CD4-positive, CD25-positive, alpha-beta regulatory T cell (primary cell): Measurements from ENCODE around the gene MLC1. TPM values are rescaled to one million over a fixed set of nuclear protein-coding genes. Genes with fewer than 3 reads are reported as not detected.

Source experiments
- ATAC-seq, 2 donors: fragments of 150-1000 bp; cut with Tn5 transposase; one replicate each; pipeline ENCODE4 v1.10.0; 2021; ENCODE audit warnings: low read depth in 2 of 2, moderate number of reproducible peaks in 2 of 2, moderate library complexity in 1 of 2
- DNase-seq, 3 donors: peaks; one replicate each; pipeline versions ENCODE4 v3.0.0 to v3.0.0-alpha.2; 2012 to 2022; ENCODE audit warnings: mixed read lengths in 1 of 3
- H3K27ac ChIP-seq: one replicate; pipeline ENCODE4 v1.7.0; 2013; ENCODE audit warnings: mild to moderate bottlenecking, low read length; ENCODE audit not compliant: insufficient read depth, poor library complexity, severe bottlenecking
- H3K27me3 ChIP-seq: one replicate; pipeline ENCODE4 v1.7.0; 2013; ENCODE audit warnings: low read length; ENCODE audit not compliant: control insufficient read depth, insufficient read depth
- H3K36me3 ChIP-seq: one replicate; pipeline ENCODE4 v1.7.0; 2013; ENCODE audit warnings: mild to moderate bottlenecking, low read length, moderate library complexity; ENCODE audit not compliant: control insufficient read depth, insufficient read depth
- H3K4me1 ChIP-seq: 2 replicates; pipeline ENCODE4 v1.7.0; 2013; ENCODE audit warnings: mild to moderate bottlenecking, low read length; ENCODE audit not compliant: insufficient read depth, control insufficient read depth, poor library complexity, severe bottlenecking
- H3K4me3 ChIP-seq: one replicate; pipeline ENCODE4 v1.7.0; 2013; ENCODE audit warnings: low read depth, mild to moderate bottlenecking, low read length, moderate library complexity
- H3K9me3 ChIP-seq, 2 experiments: 1 replicate in 1 of 2; 2 replicates in 1 of 2; pipeline ENCODE4 v1.7.0; 2013; ENCODE audit warnings: low read length in 2 of 2, mild to moderate bottlenecking in 1 of 2, moderate library complexity in 1 of 2; ENCODE audit not compliant: control insufficient read depth in 2 of 2
- H3K27ac Mint-ChIP-seq, 3 donors: one replicate each; pipeline ENCODE4 v1.8.0; 2020 to 2022; ENCODE audit warnings: mild to moderate bottlenecking in 3 of 3, mixed read lengths in 3 of 3, moderate library complexity in 2 of 3
- H3K27me3 Mint-ChIP-seq: one replicate; pipeline ENCODE4 v1.8.0; 2022; ENCODE audit warnings: mild to moderate bottlenecking, mixed read lengths
- H3K36me3 Mint-ChIP-seq: one replicate; pipeline ENCODE4 v1.8.0; 2020; ENCODE audit warnings: mixed read lengths
- H3K4me1 Mint-ChIP-seq, 4 donors: one replicate each; pipeline ENCODE4 v1.8.0; 2020 to 2022; ENCODE audit warnings: mixed read lengths in 4 of 4, mild to moderate bottlenecking in 1 of 4
- H3K4me3 Mint-ChIP-seq, 4 donors: one replicate each; pipeline ENCODE4 v1.8.0; 2020 to 2022; ENCODE audit warnings: mild to moderate bottlenecking in 4 of 4, mixed read lengths in 4 of 4, moderate library complexity in 3 of 4
- H3K9me3 Mint-ChIP-seq, 7 donors: one replicate each; pipeline ENCODE4 v1.8.0; 2020 to 2022; ENCODE audit warnings: mixed read lengths in 7 of 7, mild to moderate bottlenecking in 3 of 7, moderate library complexity in 2 of 7
- polyA plus RNA-seq, 4 donors: library from polyadenylated mRNA; unstranded; fragments of 300-500 nt; fragmentation: Illumina TruSeq; gene quantifications; one replicate each; pipeline ENCODE4 v1.2.3, GENCODE V29; 2021
- total RNA-seq: library from RNA; stranded (reverse); gene quantifications from one replicate; pipeline ENCODE4 v1.2.3, GENCODE V29; 2022

MLC1 gene
- total and polyA plus RNA-seq, 5 donors from 2014 or later: 0.20 to 1.1 (median 0.57) TPM; not detected in 1

DNA sequence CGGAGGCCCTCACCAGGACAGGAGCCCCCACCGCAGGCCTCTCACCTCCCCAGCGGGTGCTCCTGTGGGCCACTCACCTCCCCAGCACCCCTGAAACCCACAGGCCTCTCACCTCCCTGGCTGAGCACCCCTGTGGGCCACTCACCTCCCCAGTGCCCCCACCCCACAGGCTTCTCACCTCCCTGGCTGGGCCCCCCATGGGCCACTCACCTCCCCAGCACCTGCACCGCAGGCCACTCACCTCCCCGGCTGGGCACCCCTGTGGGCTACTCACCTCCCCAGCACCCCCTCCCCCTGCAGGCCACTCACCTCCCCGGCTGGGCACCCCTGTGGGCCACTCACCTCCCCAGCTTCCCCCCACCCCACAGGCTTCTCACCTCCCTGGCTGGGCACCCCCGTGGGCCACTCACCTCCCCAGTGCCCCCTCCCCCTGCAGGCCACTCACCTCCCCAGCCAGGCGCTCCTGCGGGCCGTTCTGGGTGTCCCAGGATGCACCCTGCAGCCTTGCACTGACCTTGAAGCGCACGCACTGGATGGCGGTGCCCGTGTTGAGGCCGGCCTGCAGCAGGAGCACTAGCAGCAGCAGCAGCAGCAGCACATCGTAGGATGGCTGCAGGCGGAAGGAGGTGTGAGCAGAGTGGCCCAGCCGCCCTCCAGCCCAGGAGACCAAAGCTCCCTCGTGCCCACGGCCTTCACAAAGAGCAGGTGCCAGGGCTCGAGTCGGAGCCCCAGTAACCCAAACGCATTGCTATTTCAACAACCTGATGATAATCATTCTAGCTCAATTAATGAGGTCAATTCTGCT lies 21.4 kb downstream of the MLC1 start:
- ATAC-seq (no peak), DNase-seq (no peak)
- no peak overlapping the region for H3K4me3 ChIP-seq

GRCh38 chr22:50062509-50063135 lies 22.6 kb downstream of the MLC1 start:
- no peaks in the 10 kb centered on the region for H3K36me3 Mint-ChIP-seq

More for the DNA sequence above, 21.4 kb downstream of the MLC1 start:
- H3K4me1 ChIP-seq: no peaks in the 10 kb centered on the region
- H3K27me3 ChIP-seq: no peaks in the 10 kb centered on the region
- Mint-ChIP-seq H3K9me3 (no peaks in the 10 kb centered on the region), H3K4me3 (no peak overlapping the region), H3K4me1 (no peaks in the 10 kb centered on the region), H3K27me3 (peaks cover 14% of the 10 kb centered on the region), H3K36me3 (no peaks in the 10 kb centered on the region), H3K27ac (no peak overlapping the region)
- H3K36me3 ChIP-seq: no peaks in the 10 kb centered on the region
- H3K9me3 ChIP-seq: no peaks in the 10 kb centered on the region
- no peak overlapping the region for H3K27ac ChIP-seq

GRCh38 chr22:50061824-50062355 lies 23.3 kb downstream of the MLC1 start:
- H3K4me1 ChIP-seq: no peaks in the 10 kb centered on the region
- ATAC-seq (no peak), DNase-seq (no peak)
- H3K9me3 ChIP-seq: no peaks in the 10 kb centered on the region
- Mint-ChIP-seq H3K27ac (no peak overlapping the region), H3K36me3 (no peaks in the 10 kb centered on the region), H3K27me3 (peaks cover 14% of the 10 kb centered on the region), H3K9me3 (no peaks in the 10 kb centered on the region), H3K4me3 (no peak overlapping the region), H3K4me1 (peaks cover 0 to 2% (median 0%) of the 10 kb centered on the region in 4 donors)
- no peak overlapping the region for H3K27ac ChIP-seq
- H3K36me3 ChIP-seq: no peaks in the 10 kb centered on the region
- no peak overlapping the region for H3K4me3 ChIP-seq
- no peaks in the 10 kb centered on the region for H3K27me3 ChIP-seq

More at GRCh38 chr22:50062509-50063135, 22.6 kb downstream of the MLC1 start:
- Mint-ChIP-seq H3K27ac (no peak overlapping the region), H3K9me3 (no peaks in the 10 kb centered on the region), H3K4me1 (peaks cover 0 to 2% (median 0%) of the 10 kb centered on the region in 4 donors), H3K27me3 (peaks cover 14% of the 10 kb centered on the region), H3K4me3 (no peak overlapping the region)
- Histone ChIP-seq H3K36me3 (no peaks in the 10 kb centered on the region), H3K27me3 (no peaks in the 10 kb centered on the region), H3K9me3 (no peaks in the 10 kb centered on the region), H3K4me1 (no peaks in the 10 kb centered on the region), H3K27ac (no peak overlapping the region), H3K4me3 (no peak overlapping the region)
- DNase-seq (no peak), ATAC-seq (no peak)

GRCh38 chr22:50061141-50061823 lies 23.9 kb downstream of the MLC1 start:
- Mint-ChIP-seq H3K4me1 (peaks cover 0 to 2% (median 0%) of the 10 kb centered on the region in 4 donors), H3K27ac (no peak overlapping the region), H3K27me3 (peaks cover 20% of the 10 kb centered on the region), H3K9me3 (peaks cover 0 to 1% (median 0%) of the 10 kb centered on the region in 7 donors), H3K36me3 (no peaks in the 10 kb centered on the region), H3K4me3 (no peak overlapping the region)
- H3K27ac ChIP-seq: no peak overlapping the region
- no peaks in the 10 kb centered on the region for H3K4me1 ChIP-seq
- ATAC-seq (no peak), DNase-seq (no peak)
- H3K36me3 ChIP-seq: no peaks in the 10 kb centered on the region
- H3K9me3 ChIP-seq: no peaks in the 10 kb centered on the region
- H3K27me3 ChIP-seq: no peaks in the 10 kb centered on the region
- H3K4me3 ChIP-seq: no peak overlapping the region

- no peak overlapping the region for H3K27ac ChIP-seq
- DNase-seq (no peak), ATAC-seq (no peak)
- no peaks in the 10 kb centered on the region for H3K27me3 ChIP-seq
- Mint-ChIP-seq H3K9me3 (peaks cover 0 to 1% (median 0%) of the 10 kb centered on the region in 7 donors), H3K36me3 (no peaks in the 10 kb centered on the region), H3K4me3 (no peak overlapping the region), H3K4me1 (peaks cover 0 to 2% (median 0%) of the 10 kb centered on the region in 4 donors), H3K27me3 (peaks cover 25% of the 10 kb centered on the region), H3K27ac (no peak overlapping the region)
- no peaks in the 10 kb centered on the region for H3K4me1 ChIP-seq
- no peak overlapping the region for H3K4me3 ChIP-seq
- no peaks in the 10 kb centered on the region for H3K9me3 ChIP-seq
- H3K36me3 ChIP-seq: no peaks in the 10 kb centered on the region
Measured at GRCh38 chr22:50060441-50061140, 24.6 kb downstream of the MLC1 start.

GRCh38 chr22:50059881-50060262 lies 25.4 kb downstream of the MLC1 start:
- Mint-ChIP-seq H3K36me3 (no peaks in the 10 kb centered on the region), H3K4me3 (peak overlapping the region in 1 of 4 donors; percentile 41), H3K27ac (no peak overlapping the region), H3K4me1 (peaks cover 0 to 2% (median 0%) of the 10 kb centered on the region in 4 donors), H3K27me3 (peaks cover 30% of the 10 kb centered on the region), H3K9me3 (peaks cover 0 to 1% (median 0%) of the 10 kb centered on the region in 7 donors)
- no peaks in the 10 kb centered on the region for H3K9me3 ChIP-seq
- DNase-seq: no peak
- no peak overlapping the region for H3K27ac ChIP-seq
- no peak for ATAC-seq
- no peaks in the 10 kb centered on the region for H3K27me3 ChIP-seq
- no peaks in the 10 kb centered on the region for H3K36me3 ChIP-seq
- H3K4me1 ChIP-seq: no peaks in the 10 kb centered on the region
- no peak overlapping the region for H3K4me3 ChIP-seq
